MM.1S (cell line): ENCODE data around the gene NHSL2.

Experiments used
- DNase-seq: peaks from one replicate; pipeline ENCODE4 v3.0.0-alpha.2; 2015
- H2AFZ ChIP-seq: fragments of 300-600 bp; sonication (generic); 2 replicates; pipeline ENCODE4 v1.6.0; 2016; ENCODE audit warnings: antibody characterized with exemption, low read length
- H3F3A ChIP-seq: fragments of 300-600 bp; sonication (generic); 2 replicates; pipeline ENCODE4 v1.6.1; 2016; ENCODE audit warnings: mild to moderate bottlenecking, antibody characterized with exemption, low read length, moderate library complexity, mixed read lengths; ENCODE audit not compliant: insufficient read depth
- H3K27ac ChIP-seq: fragments of 300-600 bp; sonication (generic); 2 replicates; pipeline ENCODE4 v1.5.1; 2016; ENCODE audit warnings: mild to moderate bottlenecking, low read length
- H3K27me3 ChIP-seq: fragments of 300-600 bp; sonication (generic); replicated peaks from 2 replicates; pipeline ENCODE4 v1.6.0; 2016; ENCODE audit warnings: low read length; ENCODE audit not compliant: insufficient read depth
- H3K36me3 ChIP-seq: fragments of 300-600 bp; sonication (generic); replicated peaks from 2 replicates; pipeline ENCODE4 v1.6.1; 2016; ENCODE audit warnings: mild to moderate bottlenecking, low read length, mixed read lengths; ENCODE audit not compliant: insufficient read depth
- H3K4me1 ChIP-seq: fragments of 300-600 bp; sonication (generic); 2 replicates; pipeline ENCODE4 v1.6.1; 2016; ENCODE audit warnings: low read length, mixed read lengths
- H3K4me2 ChIP-seq: fragments of 300-600 bp; sonication (generic); 2 replicates; pipeline ENCODE4 v1.6.0; 2016; ENCODE audit warnings: low read depth, low read length
- H3K4me3 ChIP-seq: fragments of 300-600 bp; sonication (generic); 2 replicates; pipeline ENCODE4 v1.5.1; 2016; ENCODE audit warnings: low read length, mixed read lengths
- H3K79me2 ChIP-seq: fragments of 300-600 bp; sonication (generic); 2 replicates; pipeline ENCODE4 v1.6.1; 2016; ENCODE audit warnings: mixed run types, low read length, mixed read lengths
- H3K9ac ChIP-seq: fragments of 300-600 bp; sonication (generic); 2 replicates; pipeline ENCODE4 v1.6.1; 2016; ENCODE audit warnings: low read length, mixed read lengths
- H3K9me2 ChIP-seq: fragments of 300-600 bp; sonication (generic); replicated peaks from 2 replicates; pipeline ENCODE4 v1.6.1; 2016; ENCODE audit warnings: mild to moderate bottlenecking, low read length, mixed read lengths; ENCODE audit not compliant: insufficient read depth
- H3K9me3 ChIP-seq: fragments of 300-600 bp; sonication (generic); replicated peaks from 2 replicates; pipeline ENCODE4 v1.6.1; 2016; ENCODE audit warnings: mild to moderate bottlenecking, low read length, mixed read lengths; ENCODE audit not compliant: insufficient read depth
- H4K20me1 ChIP-seq: fragments of 300-600 bp; sonication (generic); 2 replicates; pipeline ENCODE4 v1.6.1; 2016; ENCODE audit warnings: mild to moderate bottlenecking, low read length, moderate library complexity, mixed read lengths; ENCODE audit not compliant: insufficient read depth
- CTCF ChIP-seq: fragments of 300-600 bp; sonication (generic); IDR thresholded peaks from 2 replicates; pipeline ENCODE4 v1.5.1; 2016; ENCODE audit warnings: antibody characterized with exemption, low read length, mixed read lengths
- EZH2 ChIP-seq: fragments of 300-600 bp; sonication (generic); optimal IDR thresholded peaks from 2 replicates; pipeline ENCODE3; 2017; ENCODE audit warnings: low read depth, mild to moderate bottlenecking, antibody characterized with exemption, low read length, mixed read lengths
- EZH2phosphoT487 ChIP-seq: fragments of 300-600 bp; sonication (generic); IDR thresholded peaks from 2 replicates; pipeline ENCODE4 v1.6.1; 2018; ENCODE audit warnings: antibody characterized with exemption, low read length

Gene NHSL2

GRCh38 chrX:72031118-72031517 is 120.5 kb downstream of the NHSL2 start:
- H3F3A ChIP-seq: no peaks in the 10 kb centered on the region
- H3K4me2 ChIP-seq: no peak overlapping the region
- no peaks in the 10 kb centered on the region for H3K36me3 ChIP-seq
- H3K27ac ChIP-seq: no peak overlapping the region
- H3K79me2 ChIP-seq: no peaks in the 10 kb centered on the region
- TF ChIP-seq EZH2: no peak
- TF ChIP-seq EZH2phosphoT487: no peak
- no peak for TF ChIP-seq CTCF
- H3K9me3 ChIP-seq: no peaks in the 10 kb centered on the region
- H3K9me2 ChIP-seq: no peaks in the 10 kb centered on the region
- no peaks in the 10 kb centered on the region for H3K27me3 ChIP-seq
- DNase-seq: no peak
- H2AFZ ChIP-seq: no peak overlapping the region
- no peak overlapping the region for H3K4me3 ChIP-seq
- H4K20me1 ChIP-seq: no peaks in the 10 kb centered on the region
- no peak overlapping the region for H3K9ac ChIP-seq
- no peaks in the 10 kb centered on the region for H3K4me1 ChIP-seq

- Histone ChIP-seq H3K36me3 (no peaks in the 10 kb centered on the region), H3K9me3 (no peaks in the 10 kb centered on the region), H3K4me3 (no peak overlapping the region)
Measured at GRCh38 chrX:72031634-72032033, 121.0 kb downstream of the NHSL2 start.

GRCh38 chrX:72037601-72038000 is 127.0 kb downstream of the NHSL2 start:
- no peak overlapping the region for H3K4me2 ChIP-seq
- H3K27me3 ChIP-seq: no peaks in the 10 kb centered on the region
- TF ChIP-seq EZH2phosphoT487 (no peak), EZH2 (no peak), CTCF (no peak)
- no peaks in the 10 kb centered on the region for H3K36me3 ChIP-seq
- H3K9me2 ChIP-seq: no peaks in the 10 kb centered on the region
- H3K4me3 ChIP-seq: no peak overlapping the region
- no peak overlapping the region for H2AFZ ChIP-seq
- no peak overlapping the region for H3K27ac ChIP-seq
- H3K9ac ChIP-seq: no peak overlapping the region
- no peaks in the 10 kb centered on the region for H3F3A ChIP-seq
- no peaks in the 10 kb centered on the region for H4K20me1 ChIP-seq
- H3K9me3 ChIP-seq: no peaks in the 10 kb centered on the region
- no peak for DNase-seq
- no peaks in the 10 kb centered on the region for H3K79me2 ChIP-seq
- no peaks in the 10 kb centered on the region for H3K4me1 ChIP-seq

More at GRCh38 chrX:72031634-72032033, 121.0 kb downstream of the NHSL2 start:
- Histone ChIP-seq H4K20me1 (no peaks in the 10 kb centered on the region), H3K9ac (no peak overlapping the region), H3K4me1 (no peaks in the 10 kb centered on the region), H3K4me2 (no peak overlapping the region), H2AFZ (no peak overlapping the region), H3K9me2 (no peaks in the 10 kb centered on the region), H3K79me2 (no peaks in the 10 kb centered on the region), H3K27me3 (no peaks in the 10 kb centered on the region), H3F3A (no peaks in the 10 kb centered on the region), H3K27ac (no peak overlapping the region)
- DNase-seq: no peak
- TF ChIP-seq EZH2phosphoT487 (no peak), CTCF (no peak), EZH2 (no peak)
